K562 (cell line): ENCODE data around the gene PRKCB. TPM values are rescaled to one million over a fixed set of nuclear protein-coding genes. Genes with fewer than 3 reads are reported as not detected.

Experiments used
- CTCF ChIP-seq, 3 experiments: IDR thresholded peaks in 2 of 3; conservative IDR thresholded peaks in 1 of 3; 2 replicates each; pipeline ENCODE4 v1.5.1; 2011 to 2012; ENCODE audit warnings: low read length in 3 of 3, mild to moderate bottlenecking in 3 of 3, control low read depth in 2 of 3, improper control_type of control experiment in 1 of 3, inconsistent platforms in 1 of 3, low read depth in 1 of 3, mixed read lengths in 1 of 3, moderate library complexity in 1 of 3; ENCODE audit not compliant: insufficient read depth in 2 of 3
- KHSRP ChIP-seq: fragments of 450-650 bp; IDR thresholded peaks from 2 replicates; pipeline ENCODE4 v1.6.1; 2017
- MTA2 ChIP-seq: fragments of 450-650 bp; IDR thresholded peaks from 2 replicates; pipeline ENCODE4 v1.6.1; 2016; ENCODE audit warnings: low read depth
- NELFE ChIP-seq: IDR thresholded peaks from 2 replicates; pipeline ENCODE4 v1.6.1; 2011; ENCODE audit warnings: mild to moderate bottlenecking; ENCODE audit not compliant: insufficient read depth, insufficient read length
- PHB ChIP-seq: fragments of 250-450 bp; sonication (Bioruptor Pico); IDR thresholded peaks from 2 replicates; pipeline ENCODE4 v1.5.0; 2021
- POLR2B ChIP-seq: fragments of 450-650 bp; IDR thresholded peaks from 2 replicates; pipeline ENCODE4 v1.6.1; 2018; ENCODE audit warnings: low read depth; ENCODE audit not compliant: partially characterized antibody
- PTBP1 ChIP-seq: fragments of 200-400 bp; formaldehyde crosslinking; IDR thresholded peaks from 2 replicates; pipeline ENCODE4 v1.6.1; 2017; ENCODE audit warnings: low read depth, low read length
- RBM14 ChIP-seq: fragments of 200-400 bp; formaldehyde crosslinking; IDR thresholded peaks from 2 replicates; pipeline ENCODE4 v1.6.1; 2018; ENCODE audit warnings: low read depth, mild to moderate bottlenecking, low read length, moderate library complexity, borderline replicate concordance; ENCODE audit not compliant: insufficient read depth
- SP2 ChIP-seq: IDR thresholded peaks from 2 replicates; pipeline ENCODE4 v1.6.1; 2011; ENCODE audit warnings: mild to moderate bottlenecking, low read depth, low read length, moderate library complexity; ENCODE audit not compliant: poor library complexity, severe bottlenecking; ENCODE audit errors: extremely low read depth
- ZNF121 ChIP-seq: sonication (generic); formaldehyde crosslinking; conservative IDR thresholded peaks from 2 replicates; pipeline ENCODE4 v1.8.0; 2022; ENCODE audit warnings: missing genetic modification reagents
- ZNF449 ChIP-seq: fragments of 250-450 bp; sonication (Bioruptor Pico); IDR thresholded peaks from 2 replicates; pipeline ENCODE4 v1.8.0; 2022; ENCODE audit warnings: moderate library complexity, mild to moderate bottlenecking, inconsistent platforms
- ZNF707 ChIP-seq: fragments of 250-450 bp; sonication (Bioruptor Pico); conservative IDR thresholded peaks from 2 replicates; pipeline ENCODE4 v1.8.0; 2022; ENCODE audit warnings: inconsistent platforms, mild to moderate bottlenecking, moderate library complexity
- ZNF764 ChIP-seq: fragments of 250-450 bp; sonication (Bioruptor Pico); IDR thresholded peaks from 2 replicates; pipeline ENCODE4 v1.4.0; 2020; ENCODE audit warnings: low read depth, mild to moderate bottlenecking, moderate library complexity
- polyA plus RNA-seq, 8 experiments: library from polyadenylated mRNA; depleted of rRNA in 4 of 8; stranded (reverse) in 5 of 8; unstranded in 3 of 8; fragments of >200 nt; fragmentation: Nextera tagmentation in 2 of 8; fragmentation: Illumina TruSeq in 1 of 8; extraction: Ambion mirVana in 2 of 8; extraction: Trizol in 1 of 8; gene quantifications; 2 replicates each; pipeline versions ENCODE4 v1.2.1 to v1.2.3, GENCODE V29; 2011 to 2014; ENCODE audit warnings: inconsistent platforms in 1 of 8, missing spikeins in 1 of 8
- total RNA-seq, 7 experiments: library from RNA; depleted of rRNA in 6 of 7; stranded (reverse); fragments of >200 nt in 6 of 7; fragmentation: Illumina TruSeq in 2 of 7; extraction: Trizol in 2 of 7; gene quantifications; 2 replicates each; pipeline versions ENCODE4 v1.2.1 to v1.2.3, GENCODE V29; 2011 to 2021; ENCODE audit warnings: low replicate concordance in 1 of 7
- TF ChIP-seq, protein P1 (sequence below): sonication (generic); formaldehyde crosslinking; IDR thresholded peaks from 2 replicates; pipeline ENCODE4 v1.8.0; 2023; ENCODE audit warnings: missing genetic modification reagents, mild to moderate bottlenecking, borderline replicate concordance
- TF ChIP-seq, protein P2 (sequence below): fragments of 450-650 bp; IDR thresholded peaks from 2 replicates; pipeline ENCODE4 v1.7.0; 2016; ENCODE audit warnings: borderline replicate concordance

Gene PRKCB
- total and polyA plus RNA-seq, 9 of the 15 experiments (the other 6 are each of a cell fraction or from before 2014, with no cell fraction given): 49.9 to 276 (median 148) TPM

DNA sequence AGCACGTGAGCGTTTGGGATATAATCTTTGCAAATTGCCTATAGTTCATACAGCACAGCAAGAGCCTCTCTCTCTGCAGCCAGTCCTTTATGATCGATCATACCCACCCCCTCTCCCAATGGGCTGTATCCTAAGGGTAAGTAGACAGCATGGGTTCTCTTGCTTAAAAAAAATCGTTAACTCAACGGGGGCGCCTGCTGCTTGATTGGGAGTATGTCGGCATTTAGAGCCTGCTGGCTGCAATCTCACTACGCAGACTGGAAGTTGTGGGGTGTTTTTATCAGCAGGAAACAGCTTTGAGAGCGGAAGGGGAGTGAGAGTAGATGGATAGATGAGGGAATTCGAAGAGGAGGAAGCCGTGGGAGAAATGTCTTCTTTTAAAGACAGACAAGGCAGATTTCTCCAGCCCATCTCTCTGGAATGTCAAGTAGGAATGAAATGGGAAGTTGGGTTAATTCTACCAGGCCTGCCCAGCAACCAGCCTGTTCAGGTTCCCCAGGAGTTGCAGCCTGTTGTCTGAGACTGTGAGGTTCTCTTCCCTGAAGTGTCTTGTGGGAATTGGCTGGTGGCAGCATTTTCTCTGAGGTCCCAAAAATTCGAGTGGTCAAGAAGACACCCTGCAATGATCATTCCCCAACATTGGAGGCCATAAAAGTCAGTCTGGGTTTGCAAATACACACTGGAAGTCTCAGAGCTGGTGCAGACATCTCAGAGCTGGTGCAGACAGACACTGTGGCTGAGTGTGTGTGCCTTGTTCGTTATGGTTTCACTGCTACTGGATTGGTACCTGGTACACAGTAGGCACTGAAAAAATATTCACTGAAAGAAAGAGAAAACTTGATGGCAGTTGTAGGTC lies 65.6 kb downstream of the PRKCB start (continued):
- TF ChIP-seq CTCF (IDR thresholded peaks at IDR 0.05 in 2 of 3, conservative IDR thresholded peaks at IDR 0.05 in 1 of 3; ENCODE audit: insufficient read depth in 2 of 3, low read depth in 1 of 3, low read length in 3 of 3) (peak; percentile 33 to 55 (median 49); a peak in 5 of 6 replicates), ZNF707 (no peak), POLR2B (peak; percentile 19), ZNF764 (CRISPR knock-in tag) (no peak), MTA2 (peak; percentile 96), PTBP1 (0 out of 2 replicates have a peak, but pooled peaks have one; percentile 20), NELFE (no peak), KHSRP (0 out of 2 replicates have a peak, but pooled peaks have one; percentile 45), ZNF449 (no peak), PHB (CRISPR knock-in tag) (no peak), ZNF121 (CRISPR knock-in tag) (no peak), RBM14 (no peak), SP2 (no peak)
- TF ChIP-seq, protein P1, sequence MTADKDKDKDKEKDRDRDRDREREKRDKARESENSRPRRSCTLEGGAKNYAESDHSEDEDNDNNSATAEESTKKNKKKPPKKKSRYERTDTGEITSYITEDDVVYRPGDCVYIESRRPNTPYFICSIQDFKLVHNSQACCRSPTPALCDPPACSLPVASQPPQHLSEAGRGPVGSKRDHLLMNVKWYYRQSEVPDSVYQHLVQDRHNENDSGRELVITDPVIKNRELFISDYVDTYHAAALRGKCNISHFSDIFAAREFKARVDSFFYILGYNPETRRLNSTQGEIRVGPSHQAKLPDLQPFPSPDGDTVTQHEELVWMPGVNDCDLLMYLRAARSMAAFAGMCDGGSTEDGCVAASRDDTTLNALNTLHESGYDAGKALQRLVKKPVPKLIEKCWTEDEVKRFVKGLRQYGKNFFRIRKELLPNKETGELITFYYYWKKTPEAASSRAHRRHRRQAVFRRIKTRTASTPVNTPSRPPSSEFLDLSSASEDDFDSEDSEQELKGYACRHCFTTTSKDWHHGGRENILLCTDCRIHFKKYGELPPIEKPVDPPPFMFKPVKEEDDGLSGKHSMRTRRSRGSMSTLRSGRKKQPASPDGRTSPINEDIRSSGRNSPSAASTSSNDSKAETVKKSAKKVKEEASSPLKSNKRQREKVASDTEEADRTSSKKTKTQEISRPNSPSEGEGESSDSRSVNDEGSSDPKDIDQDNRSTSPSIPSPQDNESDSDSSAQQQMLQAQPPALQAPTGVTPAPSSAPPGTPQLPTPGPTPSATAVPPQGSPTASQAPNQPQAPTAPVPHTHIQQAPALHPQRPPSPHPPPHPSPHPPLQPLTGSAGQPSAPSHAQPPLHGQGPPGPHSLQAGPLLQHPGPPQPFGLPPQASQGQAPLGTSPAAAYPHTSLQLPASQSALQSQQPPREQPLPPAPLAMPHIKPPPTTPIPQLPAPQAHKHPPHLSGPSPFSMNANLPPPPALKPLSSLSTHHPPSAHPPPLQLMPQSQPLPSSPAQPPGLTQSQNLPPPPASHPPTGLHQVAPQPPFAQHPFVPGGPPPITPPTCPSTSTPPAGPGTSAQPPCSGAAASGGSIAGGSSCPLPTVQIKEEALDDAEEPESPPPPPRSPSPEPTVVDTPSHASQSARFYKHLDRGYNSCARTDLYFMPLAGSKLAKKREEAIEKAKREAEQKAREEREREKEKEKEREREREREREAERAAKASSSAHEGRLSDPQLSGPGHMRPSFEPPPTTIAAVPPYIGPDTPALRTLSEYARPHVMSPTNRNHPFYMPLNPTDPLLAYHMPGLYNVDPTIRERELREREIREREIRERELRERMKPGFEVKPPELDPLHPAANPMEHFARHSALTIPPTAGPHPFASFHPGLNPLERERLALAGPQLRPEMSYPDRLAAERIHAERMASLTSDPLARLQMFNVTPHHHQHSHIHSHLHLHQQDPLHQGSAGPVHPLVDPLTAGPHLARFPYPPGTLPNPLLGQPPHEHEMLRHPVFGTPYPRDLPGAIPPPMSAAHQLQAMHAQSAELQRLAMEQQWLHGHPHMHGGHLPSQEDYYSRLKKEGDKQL (CRISPR knock-in tag): no peak
- TF ChIP-seq, protein P2, sequence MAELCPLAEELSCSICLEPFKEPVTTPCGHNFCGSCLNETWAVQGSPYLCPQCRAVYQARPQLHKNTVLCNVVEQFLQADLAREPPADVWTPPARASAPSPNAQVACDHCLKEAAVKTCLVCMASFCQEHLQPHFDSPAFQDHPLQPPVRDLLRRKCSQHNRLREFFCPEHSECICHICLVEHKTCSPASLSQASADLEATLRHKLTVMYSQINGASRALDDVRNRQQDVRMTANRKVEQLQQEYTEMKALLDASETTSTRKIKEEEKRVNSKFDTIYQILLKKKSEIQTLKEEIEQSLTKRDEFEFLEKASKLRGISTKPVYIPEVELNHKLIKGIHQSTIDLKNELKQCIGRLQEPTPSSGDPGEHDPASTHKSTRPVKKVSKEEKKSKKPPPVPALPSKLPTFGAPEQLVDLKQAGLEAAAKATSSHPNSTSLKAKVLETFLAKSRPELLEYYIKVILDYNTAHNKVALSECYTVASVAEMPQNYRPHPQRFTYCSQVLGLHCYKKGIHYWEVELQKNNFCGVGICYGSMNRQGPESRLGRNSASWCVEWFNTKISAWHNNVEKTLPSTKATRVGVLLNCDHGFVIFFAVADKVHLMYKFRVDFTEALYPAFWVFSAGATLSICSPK: no peak; the same call in 1 of the 2 replicates
